NCI-H748 (cell line): ENCODE results near the gene TCERG1L.
"Not testable (repeated sequence)": the region's sequence is repeated elsewhere in the genome, so short reads cannot be mapped to it uniquely, and the experiment has no call there.

Experiments
- DNase-seq: peaks from one replicate; lab custom pipeline; 2025; ENCODE audit not compliant: unreplicated experiment; lab: John Stamatoyannopoulos, UW

The TCERG1L gene

GRCh38 chr10:131148270-131148669 is 163.3 kb downstream of the TCERG1L start:
- DNase-seq: no peak

GRCh38 chr10:131147301-131147975 is 164.1 kb downstream of the TCERG1L start:
- DNase-seq: no peak

GRCh38 chr10:131146790-131147189 is 164.7 kb downstream of the TCERG1L start:
- DNase-seq: no peak

GRCh38 chr10:131145756-131146155 is 165.8 kb downstream of the TCERG1L start:
- DNase-seq: no peak

GRCh38 chr10:131144711-131145375 is 166.7 kb downstream of the TCERG1L start:
- DNase-seq: no peak

GRCh38 chr10:131144196-131144595 is 167.3 kb downstream of the TCERG1L start:
- DNase-seq: peak; percentile 5

- DNase-seq: no peak
These were observed 167.9 kb downstream of the TCERG1L start for GRCh38 chr10:131143425-131144165.

GRCh38 chr10:131142517-131143380 is 168.8 kb downstream of the TCERG1L start:
- DNase-seq: peak; percentile 92

- peak; percentile 98 for DNase-seq
These were observed 169.6 kb downstream of the TCERG1L start for GRCh38 chr10:131141645-131142516.

- peak; percentile 55 for DNase-seq
These were observed 170.3 kb downstream of the TCERG1L start for GRCh38 chr10:131141207-131141606.

- DNase-seq: no peak
These were observed 170.9 kb downstream of the TCERG1L start for GRCh38 chr10:131140606-131141005.

GRCh38 chr10:131137223-131137622 is 174.3 kb downstream of the TCERG1L start:
- DNase-seq: no peak

- DNase-seq: not testable (repeated sequence)
These were observed 175.2 kb downstream of the TCERG1L start for GRCh38 chr10:131136336-131136735.

GRCh38 chr10:131135716-131136115 is 175.8 kb downstream of the TCERG1L start:
- DNase-seq: no peak

GRCh38 chr10:131134651-131135050 is 176.9 kb downstream of the TCERG1L start:
- no peak for DNase-seq

GRCh38 chr10:131134001-131134576 is 177.4 kb downstream of the TCERG1L start:
- no peak for DNase-seq

GRCh38 chr10:131132681-131133080 is 178.8 kb downstream of the TCERG1L start:
- no peak for DNase-seq

GRCh38 chr10:131131726-131132591 is 179.6 kb downstream of the TCERG1L start:
- no peak for DNase-seq

GRCh38 chr10:131130025-131130424 is 181.5 kb downstream of the TCERG1L start:
- DNase-seq: no peak
